HS-27A (cell line): Measurements from ENCODE around the gene BLOC1S1.

Experiments
- DNase-seq: peaks from one replicate; pipeline ENCODE4 v3.0.0-alpha.2; 2012; ENCODE audit warnings: low read depth, missing footprints

The BLOC1S1 gene

GRCh38 chr12:55715833-55716581 lies at the start of gene BLOC1S1:
Gene BLOC1S1, plus strand, starts transcription at chr12:55716046. Its CDS starts 6 bp downstream, at chr12:55716052.
- peak; percentile 91 for DNase-seq

- no peak for DNase-seq
Measured at GRCh38 chr12:55666508-55666907, 49.3 kb upstream of the BLOC1S1 start.

- no peak for DNase-seq
Measured at GRCh38 chr12:55670276-55670675, 45.6 kb upstream of the BLOC1S1 start.

GRCh38 chr12:55671746-55672145 lies 44.1 kb upstream of the BLOC1S1 start:
- DNase-seq = no peak

GRCh38 chr12:55673638-55674037 lies 42.2 kb upstream of the BLOC1S1 start:
- no peak for DNase-seq

- no peak for DNase-seq
Measured at GRCh38 chr12:55675666-55676065, 40.2 kb upstream of the BLOC1S1 start.

GRCh38 chr12:55676707-55677106 lies 39.1 kb upstream of the BLOC1S1 start:
- DNase-seq = no peak

- no peak for DNase-seq
Measured at GRCh38 chr12:55679691-55680090, 36.2 kb upstream of the BLOC1S1 start.

- peak; percentile 60 for DNase-seq
Measured at GRCh38 chr12:55681142-55682077, 34.4 kb upstream of the BLOC1S1 start.

- DNase-seq = no peak
Measured at GRCh38 chr12:55682087-55682796, 33.6 kb upstream of the BLOC1S1 start.

GRCh38 chr12:55683676-55684075 lies 32.2 kb upstream of the BLOC1S1 start:
- DNase-seq = no peak

- no peak for DNase-seq
Measured at GRCh38 chr12:55684761-55685370, 31.0 kb upstream of the BLOC1S1 start.

GRCh38 chr12:55685671-55686070 lies 30.2 kb upstream of the BLOC1S1 start:
- no peak for DNase-seq

GRCh38 chr12:55686366-55687010 lies 29.4 kb upstream of the BLOC1S1 start:
- DNase-seq = no peak

- no peak for DNase-seq
Measured at GRCh38 chr12:55687746-55688145, 28.1 kb upstream of the BLOC1S1 start.

GRCh38 chr12:55688716-55689655 lies 26.9 kb upstream of the BLOC1S1 start:
- no peak for DNase-seq

GRCh38 chr12:55692631-55693322 lies 23.1 kb upstream of the BLOC1S1 start:
- DNase-seq = no peak

GRCh38 chr12:55693323-55694187 lies 22.3 kb upstream of the BLOC1S1 start:
- DNase-seq = no peak

GRCh38 chr12:55694188-55694515 lies 21.7 kb upstream of the BLOC1S1 start:
- no peak for DNase-seq
